Cardiac muscle cell (in vitro differentiated cells and primary cell): ENCODE measurements around the gene FOXN3. TPM values are rescaled to one million over a fixed set of nuclear protein-coding genes. Genes with fewer than 3 reads are reported as not detected.
A peak's percentile ranks its signal among the peaks of the same experiment; 100 is the strongest.
"Not testable (repeated sequence)": the region's sequence is repeated elsewhere in the genome, so short reads cannot be mapped to it uniquely, and the experiment has no call there.

Source experiments
- DNase-seq, 2 donors: peaks; one replicate each; pipeline versions ENCODE4 v3.0.0 to v3.0.0-alpha.2; 2010 to 2017; ENCODE audit warnings: low read depth in 1 of 2, low spot score in 1 of 2
- H3K27ac ChIP-seq: fragments of 200-600 bp; sonication (generic); 2 replicates; pipeline ENCODE4 v1.5.1; 2016
- H3K27me3 ChIP-seq: fragments of 200-600 bp; sonication (generic); 2 replicates; pipeline ENCODE4 v1.6.0; 2016; ENCODE audit warnings: control low read depth
- H3K36me3 ChIP-seq: fragments of 200-600 bp; sonication (generic); 2 replicates; pipeline ENCODE4 v1.5.1; 2016; ENCODE audit warnings: control low read depth
- H3K4me1 ChIP-seq: fragments of 200-600 bp; sonication (generic); 2 replicates; pipeline ENCODE4 v1.8.1; 2017; ENCODE audit warnings: low read depth, mild to moderate bottlenecking, mixed run types
- H3K4me3 ChIP-seq: fragments of 200-600 bp; sonication (generic); 2 replicates; pipeline ENCODE4 v1.5.1; 2016; ENCODE audit warnings: mild to moderate bottlenecking
- H3K9me3 ChIP-seq: fragments of 200-600 bp; sonication (generic); 2 replicates; pipeline ENCODE4 v1.5.1; 2017; ENCODE audit warnings: low read depth, mild to moderate bottlenecking, control low read depth
- CTCF ChIP-seq: IDR thresholded peaks from 2 replicates; pipeline ENCODE4 v1.5.1; 2012; ENCODE audit warnings: low read depth, mild to moderate bottlenecking, low read length
- polyA plus RNA-seq: library from polyadenylated mRNA; unstranded; fragments of >200 nt; fragmentation: Nextera tagmentation; extraction: Ambion mirVana; gene quantifications from 2 replicates; pipeline ENCODE4 v1.2.1, GENCODE V29; 2016
- total RNA-seq: library from RNA; depleted of rRNA; stranded (reverse); fragments of >200 nt; gene quantifications from 2 replicates; pipeline ENCODE4 v1.2.3, GENCODE V29; 2016

Gene FOXN3
- total and polyA plus RNA-seq, 2 experiments from 2014 or later = 43.8 to 74.8 TPM

DNA sequence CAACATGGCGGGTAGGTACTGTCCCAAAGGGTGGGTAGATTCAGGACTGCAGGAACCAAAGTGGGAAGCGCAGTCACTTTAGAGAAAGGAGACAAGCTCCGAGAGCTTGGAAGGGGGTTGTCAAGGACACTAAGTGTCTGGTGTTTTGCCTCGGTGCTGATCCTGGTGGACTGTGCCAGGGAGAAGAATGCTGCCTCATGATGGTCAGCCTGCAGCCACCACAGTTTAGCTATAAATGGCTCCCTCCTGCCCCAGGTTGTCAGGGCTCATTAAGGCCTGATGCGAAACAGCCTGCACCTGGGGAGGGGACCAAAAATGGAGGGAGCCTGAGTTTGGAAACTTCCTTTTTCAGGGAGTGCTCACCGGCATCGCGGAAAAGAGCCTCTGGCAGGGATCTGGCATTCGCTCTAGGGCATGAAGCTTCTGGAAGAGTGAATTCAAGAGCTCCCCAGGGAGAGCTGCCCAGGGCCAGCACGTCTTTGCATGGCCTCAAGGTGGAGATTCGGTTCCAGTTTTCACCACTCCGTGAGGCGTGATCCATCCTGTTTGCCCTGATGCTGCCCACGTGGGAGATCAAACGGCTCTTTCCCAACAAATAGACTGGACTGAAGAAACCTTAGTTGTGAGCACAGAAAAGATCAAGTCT, 164.0 kb downstream of the FOXN3 start:
- peak; percentile 15 to 27 for DNase-seq
- no peak overlapping the region for H3K4me3 ChIP-seq
- H3K9me3 ChIP-seq = no peaks in the 10 kb centered on the region
- peaks cover 12% of the 10 kb centered on the region for H3K4me1 ChIP-seq
- TF ChIP-seq CTCF = no peak
- H3K36me3 ChIP-seq = no peaks in the 10 kb centered on the region
- H3K27ac ChIP-seq = no peak overlapping the region
- H3K27me3 ChIP-seq = no peaks in the 10 kb centered on the region

- Histone ChIP-seq H3K27ac (no peak overlapping the region), H3K27me3 (no peaks in the 10 kb centered on the region), H3K36me3 (no peaks in the 10 kb centered on the region), H3K4me1 (peaks cover 12% of the 10 kb centered on the region), H3K9me3 (no peaks in the 10 kb centered on the region), H3K4me3 (no peak overlapping the region)
- TF ChIP-seq CTCF = no peak
- peak in 1 of 2 donors; percentile 12 for DNase-seq
Observed at GRCh38 chr14:89251061-89251460, 166.0 kb downstream of the FOXN3 start.

DNA sequence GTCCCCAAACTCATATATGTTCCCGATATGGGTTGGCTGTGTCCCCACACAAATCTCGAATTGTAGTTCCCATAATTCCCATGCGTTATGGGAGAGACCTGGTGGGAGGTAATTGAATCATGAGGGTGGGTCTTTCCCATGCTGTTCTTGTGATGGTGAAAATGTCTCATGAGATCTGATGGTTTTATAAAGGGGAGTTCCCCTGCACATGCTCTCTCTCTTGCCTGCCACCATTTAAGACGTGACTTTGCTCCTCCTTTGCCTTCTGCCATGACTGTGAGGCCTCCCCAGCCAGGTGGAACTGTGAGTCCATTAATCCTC, 166.4 kb downstream of the FOXN3 start:
- H3K27ac ChIP-seq, DNase-seq, H3K27me3 ChIP-seq, H3K9me3 ChIP-seq, H3K36me3 ChIP-seq, H3K4me3 ChIP-seq: not testable (repeated sequence)
- peaks cover 12% of the 10 kb centered on the region for H3K4me1 ChIP-seq

GRCh38 chr14:89249972-89250654, 166.9 kb downstream of the FOXN3 start:
- Histone ChIP-seq H3K9me3 (no peaks in the 10 kb centered on the region), H3K27ac (no peak overlapping the region), H3K36me3 (no peaks in the 10 kb centered on the region), H3K27me3 (no peaks in the 10 kb centered on the region), H3K4me1 (peaks cover 12% of the 10 kb centered on the region), H3K4me3 (no peak overlapping the region)
- DNase-seq = no peak
- no peak for TF ChIP-seq CTCF

- H3K27me3 ChIP-seq = no peaks in the 10 kb centered on the region
- no peaks in the 10 kb centered on the region for H3K36me3 ChIP-seq
- H3K4me3 ChIP-seq = no peak overlapping the region
- peaks cover 12% of the 10 kb centered on the region for H3K4me1 ChIP-seq
- peak overlapping the region; percentile 66 for H3K27ac ChIP-seq
- DNase-seq = no peak
- no peaks in the 10 kb centered on the region for H3K9me3 ChIP-seq
- TF ChIP-seq CTCF = no peak
Observed at GRCh38 chr14:89249065-89249695, 167.9 kb downstream of the FOXN3 start.
